SU-DHL-6 (cell line): ENCODE measurements around the gene TENT4B.

Experiments
- CTCF ChIP-seq: fragments of 200-600 bp; sonication (generic); IDR thresholded peaks from one replicate; pipeline ENCODE4 v1.5.1; 2017; ENCODE audit warnings: antibody characterized with exemption, mild to moderate bottlenecking, low read length, moderate library complexity; ENCODE audit not compliant: insufficient read depth, poor library complexity, severe bottlenecking
- EZH2phosphoT487 ChIP-seq: fragments of 200-600 bp; sonication (generic), shearing (Covaris generic); conservative IDR thresholded peaks from 2 replicates; pipeline ENCODE4 v1.6.1; 2018; ENCODE audit warnings: mild to moderate bottlenecking, antibody characterized with exemption, low read length, moderate library complexity, mixed read lengths

- TF ChIP-seq CTCF = no peak
- no peak for TF ChIP-seq EZH2phosphoT487
These were observed 8.8 kb downstream of the TENT4B start for GRCh38 chr16:50161950-50162349.
